ENCODE data around the gene IFI27L1.

GRCh38 chr14:94048691-94049624 is 32.2 kb upstream of the IFI27L1 start:
- TF ChIP-seq, protein P1, sequence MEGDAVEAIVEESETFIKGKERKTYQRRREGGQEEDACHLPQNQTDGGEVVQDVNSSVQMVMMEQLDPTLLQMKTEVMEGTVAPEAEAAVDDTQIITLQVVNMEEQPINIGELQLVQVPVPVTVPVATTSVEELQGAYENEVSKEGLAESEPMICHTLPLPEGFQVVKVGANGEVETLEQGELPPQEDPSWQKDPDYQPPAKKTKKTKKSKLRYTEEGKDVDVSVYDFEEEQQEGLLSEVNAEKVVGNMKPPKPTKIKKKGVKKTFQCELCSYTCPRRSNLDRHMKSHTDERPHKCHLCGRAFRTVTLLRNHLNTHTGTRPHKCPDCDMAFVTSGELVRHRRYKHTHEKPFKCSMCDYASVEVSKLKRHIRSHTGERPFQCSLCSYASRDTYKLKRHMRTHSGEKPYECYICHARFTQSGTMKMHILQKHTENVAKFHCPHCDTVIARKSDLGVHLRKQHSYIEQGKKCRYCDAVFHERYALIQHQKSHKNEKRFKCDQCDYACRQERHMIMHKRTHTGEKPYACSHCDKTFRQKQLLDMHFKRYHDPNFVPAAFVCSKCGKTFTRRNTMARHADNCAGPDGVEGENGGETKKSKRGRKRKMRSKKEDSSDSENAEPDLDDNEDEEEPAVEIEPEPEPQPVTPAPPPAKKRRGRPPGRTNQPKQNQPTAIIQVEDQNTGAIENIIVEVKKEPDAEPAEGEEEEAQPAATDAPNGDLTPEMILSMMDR (conservative IDR thresholded peaks at IDR 0.05), result no peak
- no peak for TF ChIP-seq ZFX (IDR thresholded peaks at IDR 0.05)

All from C4-2B (cell line).